Activated T-cell treated with anti-CD3 and anti-CD28 coated beads, Interleukin-2, amount 50 U/mL, for 1 hour (primary cell): ENCODE measurements around the gene FGF11.

Source experiments
- DNase-seq: peaks from one replicate; pipeline ENCODE4 v3.0.0-alpha.2; 2020

FGF11 gene

GRCh38 chr17:7435676-7436555 lies 3.4 kb upstream of the FGF11 start:
- peak; percentile 76 for DNase-seq

GRCh38 chr17:7436556-7437368 lies 2.5 kb upstream of the FGF11 start:
- peak; percentile 88 for DNase-seq

- no peak for DNase-seq
Observed at GRCh38 chr17:7437369-7437863, 1.9 kb upstream of the FGF11 start.

- DNase-seq: peak; percentile 68
Observed at GRCh38 chr17:7437950-7438614, 1.2 kb upstream of the FGF11 start.

- DNase-seq: no peak
Observed at GRCh38 chr17:7438656-7439460, 454 bp upstream of the FGF11 start.

- peak; percentile 45 for DNase-seq
Observed at GRCh38 chr17:7440113-7440833, 961 bp downstream of the FGF11 start.

GRCh38 chr17:7440834-7441195 lies 1.5 kb downstream of the FGF11 start:
- DNase-seq: no peak

- DNase-seq: no peak
Observed at GRCh38 chr17:7441266-7441665, 2.0 kb downstream of the FGF11 start.

GRCh38 chr17:7442142-7442541 lies 2.8 kb downstream of the FGF11 start:
- no peak for DNase-seq

GRCh38 chr17:7443499-7444485 lies 4.5 kb downstream of the FGF11 start:
- no peak for DNase-seq

- DNase-seq: no peak
Observed at GRCh38 chr17:7444682-7445618, 5.6 kb downstream of the FGF11 start, which contains the start of gene CHRNB1. Gene CHRNB1, plus strand, starts transcription at chr17:7445061. Its CDS starts 67 bp downstream, at chr17:7445128.

GRCh38 chr17:7445619-7445968 lies 6.3 kb downstream of the FGF11 start:
- DNase-seq: no peak

GRCh38 chr17:7448461-7448860 lies 9.1 kb downstream of the FGF11 start:
- DNase-seq: no peak

GRCh38 chr17:7459961-7460545 lies 20.7 kb downstream of the FGF11 start:
- DNase-seq: no peak

GRCh38 chr17:7460850-7461660 lies 21.7 kb downstream of the FGF11 start:
- no peak for DNase-seq

GRCh38 chr17:7462474-7463371 lies 23.4 kb downstream of the FGF11 start:
- DNase-seq: no peak

- no peak for DNase-seq
Observed at GRCh38 chr17:7463372-7463846, 24.1 kb downstream of the FGF11 start.
